MM.1S (cell line): Measurements from ENCODE around the gene MMS19.
"Not testable (repeated sequence)": the region's sequence is repeated elsewhere in the genome, so short reads cannot be mapped to it uniquely, and the experiment has no call there.

Experiments
- DNase-seq: peaks from one replicate; pipeline ENCODE4 v3.0.0-alpha.2; 2015
- H2AFZ ChIP-seq: fragments of 300-600 bp; sonication (generic); 2 replicates; pipeline ENCODE4 v1.6.0; 2016; ENCODE audit warnings: antibody characterized with exemption, low read length
- H3F3A ChIP-seq: fragments of 300-600 bp; sonication (generic); 2 replicates; pipeline ENCODE4 v1.6.1; 2016; ENCODE audit warnings: mild to moderate bottlenecking, antibody characterized with exemption, low read length, moderate library complexity, mixed read lengths; ENCODE audit not compliant: insufficient read depth
- H3K27ac ChIP-seq: fragments of 300-600 bp; sonication (generic); 2 replicates; pipeline ENCODE4 v1.5.1; 2016; ENCODE audit warnings: mild to moderate bottlenecking, low read length
- H3K27me3 ChIP-seq: fragments of 300-600 bp; sonication (generic); replicated peaks from 2 replicates; pipeline ENCODE4 v1.6.0; 2016; ENCODE audit warnings: low read length; ENCODE audit not compliant: insufficient read depth
- H3K36me3 ChIP-seq: fragments of 300-600 bp; sonication (generic); replicated peaks from 2 replicates; pipeline ENCODE4 v1.6.1; 2016; ENCODE audit warnings: mild to moderate bottlenecking, low read length, mixed read lengths; ENCODE audit not compliant: insufficient read depth
- H3K4me1 ChIP-seq: fragments of 300-600 bp; sonication (generic); 2 replicates; pipeline ENCODE4 v1.6.1; 2016; ENCODE audit warnings: low read length, mixed read lengths
- H3K4me2 ChIP-seq: fragments of 300-600 bp; sonication (generic); 2 replicates; pipeline ENCODE4 v1.6.0; 2016; ENCODE audit warnings: low read depth, low read length
- H3K4me3 ChIP-seq: fragments of 300-600 bp; sonication (generic); 2 replicates; pipeline ENCODE4 v1.5.1; 2016; ENCODE audit warnings: low read length, mixed read lengths
- H3K79me2 ChIP-seq: fragments of 300-600 bp; sonication (generic); 2 replicates; pipeline ENCODE4 v1.6.1; 2016; ENCODE audit warnings: mixed run types, low read length, mixed read lengths
- H3K9ac ChIP-seq: fragments of 300-600 bp; sonication (generic); 2 replicates; pipeline ENCODE4 v1.6.1; 2016; ENCODE audit warnings: low read length, mixed read lengths
- H3K9me2 ChIP-seq: fragments of 300-600 bp; sonication (generic); replicated peaks from 2 replicates; pipeline ENCODE4 v1.6.1; 2016; ENCODE audit warnings: mild to moderate bottlenecking, low read length, mixed read lengths; ENCODE audit not compliant: insufficient read depth
- H3K9me3 ChIP-seq: fragments of 300-600 bp; sonication (generic); replicated peaks from 2 replicates; pipeline ENCODE4 v1.6.1; 2016; ENCODE audit warnings: mild to moderate bottlenecking, low read length, mixed read lengths; ENCODE audit not compliant: insufficient read depth
- H4K20me1 ChIP-seq: fragments of 300-600 bp; sonication (generic); 2 replicates; pipeline ENCODE4 v1.6.1; 2016; ENCODE audit warnings: mild to moderate bottlenecking, low read length, moderate library complexity, mixed read lengths; ENCODE audit not compliant: insufficient read depth
- EZH2 ChIP-seq: fragments of 300-600 bp; sonication (generic); optimal IDR thresholded peaks from 2 replicates; pipeline ENCODE3; 2017; ENCODE audit warnings: low read depth, mild to moderate bottlenecking, antibody characterized with exemption, low read length, mixed read lengths
- EZH2phosphoT487 ChIP-seq: fragments of 300-600 bp; sonication (generic); IDR thresholded peaks from 2 replicates; pipeline ENCODE4 v1.6.1; 2018; ENCODE audit warnings: antibody characterized with exemption, low read length
- TF ChIP-seq, protein P1 (sequence below): fragments of 300-600 bp; sonication (generic); IDR thresholded peaks from 2 replicates; pipeline ENCODE4 v1.5.1; 2016; ENCODE audit warnings: antibody characterized with exemption, low read length, mixed read lengths

The MMS19 gene

DNA sequence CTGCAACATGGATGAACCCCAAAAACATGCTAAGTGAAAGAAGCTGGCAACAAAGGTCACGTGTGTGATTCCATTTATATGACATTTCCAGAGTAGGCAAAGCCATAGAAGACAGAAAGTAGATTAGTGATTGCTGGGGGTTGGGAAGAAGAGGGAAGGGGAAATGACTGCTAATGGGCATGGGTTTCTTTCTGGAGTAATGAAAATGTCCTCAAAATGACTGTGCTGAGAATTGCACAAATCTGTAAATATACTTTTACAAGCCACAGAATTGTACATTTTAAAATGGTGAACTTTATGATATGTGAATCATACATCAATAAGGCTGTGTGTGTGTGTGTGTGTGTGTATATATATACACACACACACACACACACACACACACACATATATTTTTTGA is 15.8 kb downstream of the MMS19 start:
- no peaks in the 10 kb centered on the region for H3K27me3 ChIP-seq
- no peak overlapping the region for H3K4me2 ChIP-seq
- no peak for DNase-seq
- TF ChIP-seq, protein P1, sequence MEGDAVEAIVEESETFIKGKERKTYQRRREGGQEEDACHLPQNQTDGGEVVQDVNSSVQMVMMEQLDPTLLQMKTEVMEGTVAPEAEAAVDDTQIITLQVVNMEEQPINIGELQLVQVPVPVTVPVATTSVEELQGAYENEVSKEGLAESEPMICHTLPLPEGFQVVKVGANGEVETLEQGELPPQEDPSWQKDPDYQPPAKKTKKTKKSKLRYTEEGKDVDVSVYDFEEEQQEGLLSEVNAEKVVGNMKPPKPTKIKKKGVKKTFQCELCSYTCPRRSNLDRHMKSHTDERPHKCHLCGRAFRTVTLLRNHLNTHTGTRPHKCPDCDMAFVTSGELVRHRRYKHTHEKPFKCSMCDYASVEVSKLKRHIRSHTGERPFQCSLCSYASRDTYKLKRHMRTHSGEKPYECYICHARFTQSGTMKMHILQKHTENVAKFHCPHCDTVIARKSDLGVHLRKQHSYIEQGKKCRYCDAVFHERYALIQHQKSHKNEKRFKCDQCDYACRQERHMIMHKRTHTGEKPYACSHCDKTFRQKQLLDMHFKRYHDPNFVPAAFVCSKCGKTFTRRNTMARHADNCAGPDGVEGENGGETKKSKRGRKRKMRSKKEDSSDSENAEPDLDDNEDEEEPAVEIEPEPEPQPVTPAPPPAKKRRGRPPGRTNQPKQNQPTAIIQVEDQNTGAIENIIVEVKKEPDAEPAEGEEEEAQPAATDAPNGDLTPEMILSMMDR: no peak
- TF ChIP-seq EZH2phosphoT487 (no peak), EZH2 (no peak)
- H2AFZ ChIP-seq: no peak overlapping the region
- H3K4me3 ChIP-seq: no peak overlapping the region
- H3K27ac ChIP-seq: no peak overlapping the region
- no peaks in the 10 kb centered on the region for H3K9me3 ChIP-seq
- H3K36me3 ChIP-seq: peaks cover under 1% of the 10 kb centered on the region
- peaks cover 53% of the 10 kb centered on the region for H3K79me2 ChIP-seq
- no peaks in the 10 kb centered on the region; the same call in 1 of the 2 replicates for H4K20me1 ChIP-seq
- H3F3A ChIP-seq: no peaks in the 10 kb centered on the region
- no peaks in the 10 kb centered on the region for H3K9me2 ChIP-seq
- 0 out of 2 replicates have a peak, but pooled peaks cover 5% of the 10 kb centered on the region for H3K4me1 ChIP-seq
- no peak overlapping the region for H3K9ac ChIP-seq

DNA sequence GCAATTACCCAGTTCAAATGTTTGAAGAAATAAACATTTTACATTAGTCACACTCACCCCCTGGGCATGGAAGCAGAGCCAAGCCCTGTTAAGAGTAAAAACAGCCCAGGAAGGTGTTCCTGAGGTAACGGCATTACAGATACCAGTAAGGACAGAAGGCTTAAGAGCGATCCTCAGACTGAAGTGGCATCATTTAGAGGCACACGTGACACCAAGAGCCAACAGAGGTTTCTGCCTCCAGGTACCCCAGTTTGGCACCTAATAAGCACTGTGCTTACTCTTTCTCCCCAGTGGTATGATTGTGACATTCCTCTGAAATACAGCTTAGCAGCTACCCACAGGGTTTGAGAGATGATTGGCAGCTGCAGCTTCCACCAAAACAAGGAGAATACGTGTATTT is 17.2 kb downstream of the MMS19 start:
- no peaks in the 10 kb centered on the region for H3F3A ChIP-seq
- DNase-seq: no peak
- H3K4me3 ChIP-seq: no peak overlapping the region
- no peaks in the 10 kb centered on the region for H3K27me3 ChIP-seq
- H3K9me3 ChIP-seq: no peaks in the 10 kb centered on the region
- no peak overlapping the region for H3K4me2 ChIP-seq
- H3K9me2 ChIP-seq: no peaks in the 10 kb centered on the region
- H3K79me2 ChIP-seq: peaks cover 47% of the 10 kb centered on the region
- no peak overlapping the region for H2AFZ ChIP-seq
- TF ChIP-seq, protein P1: no peak
- TF ChIP-seq EZH2phosphoT487 (no peak), EZH2 (no peak)
- peaks cover 10% of the 10 kb centered on the region for H3K36me3 ChIP-seq
- no peak overlapping the region for H3K27ac ChIP-seq
- H3K9ac ChIP-seq: no peak overlapping the region
- no peaks in the 10 kb centered on the region; the same call in 1 of the 2 replicates for H4K20me1 ChIP-seq
- 0 out of 2 replicates have a peak, but pooled peaks cover 5% of the 10 kb centered on the region for H3K4me1 ChIP-seq

DNA sequence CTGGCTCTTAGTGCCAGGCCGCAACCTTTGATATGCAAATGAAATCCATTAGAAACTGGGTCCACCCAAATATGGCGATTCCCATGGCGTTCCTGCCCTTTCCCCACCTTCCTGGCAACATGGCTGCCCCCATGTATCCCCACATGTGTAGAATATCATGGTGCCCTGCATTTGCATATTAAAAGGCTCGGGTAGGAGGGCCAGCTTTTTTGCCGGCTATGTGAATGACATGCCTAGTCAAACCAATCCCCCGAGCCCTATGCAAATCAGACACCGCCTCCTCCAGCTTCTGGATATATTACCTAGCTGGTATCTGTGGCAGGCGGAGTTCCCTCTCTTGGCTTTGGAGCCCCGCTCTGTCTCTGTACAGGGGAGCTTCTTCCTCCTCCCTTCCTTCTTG is 18.3 kb downstream of the MMS19 start:
- Histone ChIP-seq H3K9me2 (no peaks in the 10 kb centered on the region), H4K20me1 (no peaks in the 10 kb centered on the region; the same call in 1 of the 2 replicates), H3K27me3 (no peaks in the 10 kb centered on the region), H3K4me1 (0 out of 2 replicates have a peak, but pooled peaks cover 5% of the 10 kb centered on the region), H3K79me2 (peaks cover 41% of the 10 kb centered on the region), H2AFZ (no peak overlapping the region), H3K9me3 (no peaks in the 10 kb centered on the region), H3K36me3 (peaks cover 10% of the 10 kb centered on the region), H3K4me3 (no peak overlapping the region), H3K9ac (no peak overlapping the region), H3F3A (no peaks in the 10 kb centered on the region), H3K27ac (no peak overlapping the region), H3K4me2 (no peak overlapping the region)
- DNase-seq: no peak
- TF ChIP-seq EZH2 (no peak), EZH2phosphoT487 (no peak)
- TF ChIP-seq, protein P1: no peak

DNA sequence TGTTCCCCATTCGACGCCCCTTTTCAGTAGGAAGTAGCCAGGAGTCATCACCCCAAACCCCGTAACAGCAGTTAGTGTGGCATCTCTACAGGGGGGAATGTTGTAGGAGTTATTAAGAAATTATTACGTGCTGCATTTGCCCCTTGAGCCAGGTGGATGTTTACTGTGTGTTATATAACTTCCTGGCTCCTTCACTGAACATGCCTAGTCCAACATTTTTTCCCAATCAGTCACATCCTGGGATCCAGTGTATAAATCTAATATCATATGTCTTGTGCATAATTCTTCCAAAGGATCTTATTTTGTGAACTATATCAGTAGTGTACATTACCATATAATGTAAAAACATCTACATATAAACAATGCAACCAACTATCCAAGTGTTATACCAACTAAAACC is 18.8 kb downstream of the MMS19 start:
- not testable (repeated sequence) for H3K9me3 ChIP-seq, H3K9me2 ChIP-seq, H3K9ac ChIP-seq, H3F3A ChIP-seq, H3K4me3 ChIP-seq, H3K4me1 ChIP-seq, H3K27me3 ChIP-seq, H3K27ac ChIP-seq, H4K20me1 ChIP-seq, H2AFZ ChIP-seq, DNase-seq, H3K4me2 ChIP-seq
- Histone ChIP-seq H3K79me2 (peaks cover 36% of the 10 kb centered on the region), H3K36me3 (peaks cover 10% of the 10 kb centered on the region)
